Epidermal melanocyte (primary cell): ENCODE measurements around the gene SIK1.
A peak's percentile ranks its signal among the peaks of the same experiment; 100 is the strongest.

Source experiments
- DNase-seq: peaks from one replicate; pipeline ENCODE4 v3.0.0; 2011; ENCODE audit warnings: low spot score; ENCODE audit not compliant: insufficient read length

SIK1 gene

GRCh38 chr21:43368685-43369084, 58.2 kb downstream of the SIK1 start:
- no peak for DNase-seq

GRCh38 chr21:43367859-43368258, 59.1 kb downstream of the SIK1 start:
- no peak for DNase-seq

DNA sequence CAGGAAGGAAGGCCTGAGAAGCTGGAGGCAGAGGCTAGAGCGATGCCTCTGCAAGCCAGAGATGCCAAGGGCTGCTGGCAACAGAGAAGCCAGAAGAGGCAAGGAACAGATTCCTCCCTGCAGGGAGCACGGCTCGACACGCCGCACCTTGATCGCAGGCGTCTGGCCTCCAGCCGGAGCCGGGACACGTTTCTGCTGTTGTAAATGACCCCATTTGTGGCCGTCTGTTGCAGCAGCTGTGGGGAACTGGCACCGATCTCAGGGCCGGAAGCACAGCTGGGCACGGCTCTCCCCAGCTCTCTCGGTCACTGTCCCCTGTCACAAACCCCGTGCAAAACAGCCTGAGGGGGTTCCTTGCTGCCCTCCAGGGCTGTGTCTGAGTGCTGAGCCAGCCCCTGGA, 59.6 kb downstream of the SIK1 start:
- DNase-seq, result no peak

- DNase-seq, result no peak
These were observed 60.3 kb downstream of the SIK1 start for GRCh38 chr21:43366656-43367055.

DNA sequence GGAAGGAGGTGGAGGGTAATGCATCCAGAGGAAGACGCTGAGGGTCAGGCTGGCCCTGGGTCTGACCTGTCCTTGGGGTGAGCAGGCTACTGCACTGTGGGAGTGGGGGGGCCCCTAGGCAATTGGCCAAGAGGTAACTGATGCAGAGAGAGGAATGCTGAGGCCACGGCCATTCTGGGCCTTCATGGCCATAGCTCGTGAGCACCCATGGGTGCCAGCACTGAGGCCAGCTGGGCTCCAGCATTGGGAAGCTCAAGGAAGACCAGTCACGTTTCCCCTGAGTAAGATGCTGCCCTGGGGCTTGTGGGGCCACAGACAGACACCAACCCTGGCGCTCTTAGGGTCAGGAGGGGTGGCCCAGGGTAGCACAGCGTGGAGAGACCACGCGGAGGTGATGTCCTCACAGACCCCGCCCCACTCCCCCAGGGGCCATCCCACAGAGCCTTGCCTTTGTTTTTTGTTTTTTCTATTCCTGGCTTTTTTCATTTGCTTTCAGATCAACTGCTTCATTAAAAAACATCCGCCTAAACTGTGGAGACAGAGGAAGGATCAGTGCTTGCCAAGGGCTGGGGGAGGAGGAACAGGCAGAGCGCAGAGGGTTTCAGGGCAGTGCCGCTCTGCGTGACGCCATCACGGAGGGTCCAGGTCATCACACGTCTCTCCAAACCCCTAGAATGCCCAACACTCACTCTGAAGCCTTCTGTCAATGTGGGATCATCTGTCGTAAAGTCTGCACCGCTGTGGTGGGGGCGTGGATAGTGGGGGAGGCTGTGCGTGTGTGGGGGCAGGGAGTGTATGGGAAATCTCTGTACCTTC, 61.1 kb downstream of the SIK1 start:
- peak; percentile 43 for DNase-seq

- DNase-seq, result no peak
These were observed 62.0 kb downstream of the SIK1 start for GRCh38 chr21:43364851-43365424.
